HepG2 (cell line): ENCODE measurements around the gene NBPF1.
"Not testable (repeated sequence)": the region's sequence is repeated elsewhere in the genome, so short reads cannot be mapped to it uniquely, and the experiment has no call there.

ENCODE experiments used
- EZH2 ChIP-seq: conservative IDR thresholded peaks from 2 replicates; pipeline ENCODE4 v1.6.1; 2012; ENCODE audit warnings: mild to moderate bottlenecking, low read depth, low read length, moderate library complexity
- TF ChIP-seq, protein P1 (sequence below): IDR thresholded peaks from 2 replicates; pipeline ENCODE4 v1.4.0; 2020; ENCODE audit warnings: mild to moderate bottlenecking, missing genetic modification reagents

DNA sequence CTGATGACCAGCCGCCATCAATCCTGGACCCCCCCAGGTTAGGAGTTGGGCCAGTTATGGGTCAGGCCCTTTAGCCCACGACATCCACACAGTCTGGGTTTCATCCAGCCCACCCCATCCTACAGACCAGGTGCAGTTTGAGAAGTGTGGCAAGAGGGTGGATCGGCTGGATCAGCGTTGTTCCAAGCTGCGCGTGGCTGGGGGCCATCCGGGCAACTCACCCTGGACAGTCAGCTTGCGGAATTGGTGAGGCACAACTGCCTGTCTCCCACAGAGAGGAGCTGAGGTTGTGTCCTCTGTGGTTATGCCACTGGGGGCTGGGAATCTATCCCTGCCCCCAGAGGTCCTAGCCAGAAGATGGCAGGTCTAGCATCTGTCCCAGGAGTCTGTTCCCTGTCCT is 35.4 kb upstream of the NBPF1 start:
- TF ChIP-seq EZH2, result not testable (repeated sequence)
- TF ChIP-seq, protein P1, sequence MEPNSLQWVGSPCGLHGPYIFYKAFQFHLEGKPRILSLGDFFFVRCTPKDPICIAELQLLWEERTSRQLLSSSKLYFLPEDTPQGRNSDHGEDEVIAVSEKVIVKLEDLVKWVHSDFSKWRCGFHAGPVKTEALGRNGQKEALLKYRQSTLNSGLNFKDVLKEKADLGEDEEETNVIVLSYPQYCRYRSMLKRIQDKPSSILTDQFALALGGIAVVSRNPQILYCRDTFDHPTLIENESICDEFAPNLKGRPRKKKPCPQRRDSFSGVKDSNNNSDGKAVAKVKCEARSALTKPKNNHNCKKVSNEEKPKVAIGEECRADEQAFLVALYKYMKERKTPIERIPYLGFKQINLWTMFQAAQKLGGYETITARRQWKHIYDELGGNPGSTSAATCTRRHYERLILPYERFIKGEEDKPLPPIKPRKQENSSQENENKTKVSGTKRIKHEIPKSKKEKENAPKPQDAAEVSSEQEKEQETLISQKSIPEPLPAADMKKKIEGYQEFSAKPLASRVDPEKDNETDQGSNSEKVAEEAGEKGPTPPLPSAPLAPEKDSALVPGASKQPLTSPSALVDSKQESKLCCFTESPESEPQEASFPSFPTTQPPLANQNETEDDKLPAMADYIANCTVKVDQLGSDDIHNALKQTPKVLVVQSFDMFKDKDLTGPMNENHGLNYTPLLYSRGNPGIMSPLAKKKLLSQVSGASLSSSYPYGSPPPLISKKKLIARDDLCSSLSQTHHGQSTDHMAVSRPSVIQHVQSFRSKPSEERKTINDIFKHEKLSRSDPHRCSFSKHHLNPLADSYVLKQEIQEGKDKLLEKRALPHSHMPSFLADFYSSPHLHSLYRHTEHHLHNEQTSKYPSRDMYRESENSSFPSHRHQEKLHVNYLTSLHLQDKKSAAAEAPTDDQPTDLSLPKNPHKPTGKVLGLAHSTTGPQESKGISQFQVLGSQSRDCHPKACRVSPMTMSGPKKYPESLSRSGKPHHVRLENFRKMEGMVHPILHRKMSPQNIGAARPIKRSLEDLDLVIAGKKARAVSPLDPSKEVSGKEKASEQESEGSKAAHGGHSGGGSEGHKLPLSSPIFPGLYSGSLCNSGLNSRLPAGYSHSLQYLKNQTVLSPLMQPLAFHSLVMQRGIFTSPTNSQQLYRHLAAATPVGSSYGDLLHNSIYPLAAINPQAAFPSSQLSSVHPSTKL (CRISPR knock-in tag), result not testable (repeated sequence)
